Neural progenitor cell (in vitro differentiated cells): ENCODE data around the gene CLDN9.

ENCODE experiments used
- CTCF ChIP-seq: fragments of 200-600 bp; sonication (generic); IDR thresholded peaks from 2 replicates; pipeline ENCODE4 v1.5.1; 2017; ENCODE audit warnings: antibody characterized with exemption, mild to moderate bottlenecking
- EZH2 ChIP-seq: fragments of 200-600 bp; sonication (generic); IDR thresholded peaks from 2 replicates; pipeline ENCODE4 v1.6.1; 2017; ENCODE audit warnings: antibody characterized with exemption, mild to moderate bottlenecking, moderate library complexity
- EZH2phosphoT487 ChIP-seq: fragments of 200-600 bp; sonication (generic); IDR thresholded peaks from 2 replicates; pipeline ENCODE4 v1.6.1; 2017; ENCODE audit warnings: antibody characterized with exemption

- TF ChIP-seq EZH2 (no peak), CTCF (peak; percentile 57), EZH2phosphoT487 (no peak)
Observed at GRCh38 chr16:2969545-2970521, 42.9 kb upstream of the CLDN9 start.
